CD14-positive monocyte (primary cell): ENCODE data around the gene HS6ST2. TPM values are rescaled to one million over a fixed set of nuclear protein-coding genes. Genes with fewer than 3 reads are reported as not detected.

Experiments
- DNase-seq, 3 donors: peaks; one replicate each; pipeline ENCODE4 v3.0.0-alpha.2; 2011 to 2022
- H2AFZ ChIP-seq: 2 replicates; pipeline ENCODE4 v1.6.0; 2012; ENCODE audit warnings: mild to moderate bottlenecking, low read depth, low read length, inconsistent platforms; ENCODE audit not compliant: insufficient read depth, poor library complexity, severe bottlenecking
- H3K27ac ChIP-seq, 2 donors: 1 replicate in 1 of 2; 2 replicates in 1 of 2; pipeline ENCODE4 v1.5.1; 2012 to 2013; ENCODE audit warnings: low read length in 2 of 2, control low read depth in 1 of 2, inconsistent platforms in 1 of 2, low read depth in 1 of 2, mild to moderate bottlenecking in 1 of 2
- H3K27me3 ChIP-seq, 2 donors: one replicate each; pipeline versions ENCODE4 v1.6.0 to v1.6.1; 2011 to 2013; ENCODE audit warnings: low read length in 2 of 2; ENCODE audit not compliant: control insufficient read depth in 2 of 2, insufficient read depth in 2 of 2
- H3K36me3 ChIP-seq, 2 donors: replicated peaks in 1 of 2; 1 replicate in 1 of 2; 2 replicates in 1 of 2; pipeline versions ENCODE4 v1.5.1 to v1.6.1; 2012 to 2013; ENCODE audit warnings: low read length in 2 of 2, control low read depth in 1 of 2, inconsistent platforms in 1 of 2, mild to moderate bottlenecking in 1 of 2; ENCODE audit not compliant: insufficient read depth in 2 of 2, control insufficient read depth in 1 of 2
- H3K4me1 ChIP-seq, 2 donors: 1 replicate in 1 of 2; 2 replicates in 1 of 2; pipeline versions ENCODE4 v1.5.1 to v1.6.1; 2012 to 2013; ENCODE audit warnings: low read length in 2 of 2, control low read depth in 1 of 2, inconsistent platforms in 1 of 2, mild to moderate bottlenecking in 1 of 2, moderate library complexity in 1 of 2; ENCODE audit not compliant: insufficient read depth in 2 of 2, control insufficient read depth in 1 of 2
- H3K4me2 ChIP-seq: replicated peaks from 2 replicates; pipeline ENCODE3; 2012; ENCODE audit warnings: low read length, moderate library complexity, mild to moderate bottlenecking; ENCODE audit not compliant: poor library complexity, severe bottlenecking; ENCODE audit errors: extremely low read depth
- H3K4me3 ChIP-seq, 3 experiments: fragments of 200-600 bp in 1 of 3; sonication (generic) in 1 of 3; replicated peaks in 1 of 3; 1 replicate in 2 of 3; 2 replicates in 1 of 3; pipeline ENCODE4 v1.5.1; 2011 to 2013; ENCODE audit warnings: low read length in 3 of 3, mild to moderate bottlenecking in 3 of 3, control low read depth in 2 of 3, low read depth in 2 of 3, inconsistent platforms in 1 of 3, moderate library complexity in 1 of 3
- H3K79me2 ChIP-seq: 2 replicates; pipeline ENCODE4 v1.6.0; 2012; ENCODE audit warnings: mild to moderate bottlenecking, control low read depth, inconsistent platforms, low read length, moderate library complexity; ENCODE audit not compliant: insufficient read depth
- H3K9ac ChIP-seq: 2 replicates; pipeline ENCODE4 v1.6.0; 2017; ENCODE audit warnings: low read length, mild to moderate bottlenecking; ENCODE audit not compliant: insufficient read depth, poor library complexity, severe bottlenecking
- H3K9me3 ChIP-seq, 2 donors: replicated peaks in 1 of 2; 1 replicate in 1 of 2; 2 replicates in 1 of 2; pipeline versions ENCODE4 v1.5.1 to v1.6.1; 2012 to 2013; ENCODE audit warnings: low read length in 2 of 2, control low read depth in 1 of 2; ENCODE audit not compliant: control insufficient read depth in 1 of 2, insufficient read depth in 1 of 2
- H4K20me1 ChIP-seq: 2 replicates; pipeline ENCODE4 v1.6.0; 2012; ENCODE audit warnings: mild to moderate bottlenecking, low read length, control low read depth, moderate library complexity; ENCODE audit not compliant: insufficient read depth
- H3K27ac Mint-ChIP-seq, 7 donors: one replicate each; pipeline ENCODE4 v1.8.0; 2020; ENCODE audit warnings: mild to moderate bottlenecking in 7 of 7, mixed read lengths in 7 of 7, moderate library complexity in 6 of 7, inconsistent platforms in 2 of 7
- H3K27me3 Mint-ChIP-seq, 3 donors: one replicate each; pipeline ENCODE4 v1.8.0; 2021 to 2022; ENCODE audit warnings: low read depth in 3 of 3, mild to moderate bottlenecking in 3 of 3, mixed read lengths in 3 of 3, moderate library complexity in 3 of 3, inconsistent platforms in 1 of 3
- H3K36me3 Mint-ChIP-seq, 2 donors: one replicate each; pipeline ENCODE4 v1.8.0; 2020; ENCODE audit warnings: mixed read lengths in 2 of 2, inconsistent platforms in 1 of 2, mild to moderate bottlenecking in 1 of 2
- H3K4me1 Mint-ChIP-seq: one replicate; pipeline ENCODE4 v1.8.0; 2020; ENCODE audit warnings: mild to moderate bottlenecking, mixed read lengths
- H3K4me3 Mint-ChIP-seq, 2 donors: one replicate each; pipeline ENCODE4 v1.8.0; 2020; ENCODE audit warnings: mild to moderate bottlenecking in 2 of 2, mixed read lengths in 2 of 2, moderate library complexity in 1 of 2
- H3K9me3 Mint-ChIP-seq, 7 donors: one replicate each; pipeline ENCODE4 v1.8.0; 2020 to 2022; ENCODE audit warnings: mixed read lengths in 7 of 7, mild to moderate bottlenecking in 6 of 7, moderate library complexity in 6 of 7, inconsistent platforms in 2 of 7
- WGBS: methylation state at CpG from one replicate; pipeline ENCODE4 v1.1.5; 2013; ENCODE audit warnings: missing lambda C conversion rate; ENCODE audit not compliant: insufficient coverage; 5-methylcytosine and 5-hydroxymethylcytosine counted together
- intact Hi-C, 2 donors: fragments of 100-400 bp; cut with micrococcal nuclease; formaldehyde crosslinking; loops; one replicate each; pipeline versions ENCODE4 v1.15.0 to v1.15.1; 2023
- polyA plus RNA-seq, 3 donors: library from polyadenylated mRNA; depleted of rRNA in 1 of 3; unstranded in 2 of 3; stranded (reverse) in 1 of 3; fragments of 300-500 nt in 2 of 3; fragments of >200 nt in 1 of 3; fragmentation: Illumina TruSeq in 2 of 3; gene quantifications; 1 replicate in 2 of 3; 2 replicates in 1 of 3; pipeline ENCODE4 v1.2.3, GENCODE V29; 2012 to 2021
- TF ChIP-seq, protein P1 (sequence below): fragments of 200-600 bp; IDR thresholded peaks from one replicate; pipeline ENCODE4 v1.8.0; 2022; ENCODE audit warnings: antibody characterized with exemption, mild to moderate bottlenecking

Gene HS6ST2
- polyA plus RNA-seq, 3 donors = not detected

DNA sequence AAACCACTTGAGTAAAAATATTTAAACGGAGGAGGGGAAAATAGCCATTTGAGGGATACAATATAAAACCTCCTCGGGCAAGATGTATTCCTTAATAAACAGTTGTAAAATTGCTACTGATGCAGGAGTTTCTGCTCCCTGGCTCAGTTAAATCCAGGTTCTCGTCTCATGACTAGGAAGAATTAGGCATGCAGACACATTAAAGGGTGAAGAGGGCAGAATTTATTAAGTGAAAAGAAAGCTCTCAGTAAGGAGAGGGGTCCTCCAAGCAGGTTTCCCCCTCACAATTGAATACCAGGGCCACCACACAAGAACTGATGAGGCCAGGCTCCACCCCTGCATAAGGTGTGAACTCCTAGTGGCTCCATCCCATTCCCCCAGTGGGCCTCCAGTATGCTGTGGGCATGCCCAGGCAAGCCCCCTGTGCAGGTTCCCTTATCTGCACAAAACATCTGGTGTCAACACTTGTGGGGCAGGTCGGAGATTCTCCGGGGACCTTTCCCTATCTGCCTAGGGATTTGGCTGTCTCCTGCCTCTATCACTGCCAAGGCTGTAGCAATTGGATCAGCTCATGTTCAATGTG, 80.4 kb downstream of the HS6ST2 start:
- H3K27me3 Mint-ChIP-seq = peaks cover 0 to 5% (median 4%) of the 10 kb centered on the region in 3 donors
- WGBS = no CpG with 5 or more reads among the region's 5 CpGs
- Histone ChIP-seq H3K27me3 (peaks cover 0 to 2% of the 10 kb centered on the region in 2 donors), H3K27ac (no peak overlapping the region), H2AFZ (no peak overlapping the region), H3K4me3 (no peak overlapping the region), H3K4me2 (no peak overlapping the region), H4K20me1 (no peaks in the 10 kb centered on the region), H3K4me1 (no peaks in the 10 kb centered on the region), H3K79me2 (no peaks in the 10 kb centered on the region), H3K36me3 (no peaks in the 10 kb centered on the region), H3K9me3 (no peaks in the 10 kb centered on the region), H3K9ac (no peak overlapping the region)
- no peaks in the 10 kb centered on the region for H3K36me3 Mint-ChIP-seq
- DNase-seq = no peak
- no peak overlapping the region for H3K4me3 Mint-ChIP-seq
- no peak overlapping the region for H3K27ac Mint-ChIP-seq
- H3K9me3 Mint-ChIP-seq = peaks cover 0 to 4% (median 0%) of the 10 kb centered on the region in 7 donors
- TF ChIP-seq, protein P1, sequence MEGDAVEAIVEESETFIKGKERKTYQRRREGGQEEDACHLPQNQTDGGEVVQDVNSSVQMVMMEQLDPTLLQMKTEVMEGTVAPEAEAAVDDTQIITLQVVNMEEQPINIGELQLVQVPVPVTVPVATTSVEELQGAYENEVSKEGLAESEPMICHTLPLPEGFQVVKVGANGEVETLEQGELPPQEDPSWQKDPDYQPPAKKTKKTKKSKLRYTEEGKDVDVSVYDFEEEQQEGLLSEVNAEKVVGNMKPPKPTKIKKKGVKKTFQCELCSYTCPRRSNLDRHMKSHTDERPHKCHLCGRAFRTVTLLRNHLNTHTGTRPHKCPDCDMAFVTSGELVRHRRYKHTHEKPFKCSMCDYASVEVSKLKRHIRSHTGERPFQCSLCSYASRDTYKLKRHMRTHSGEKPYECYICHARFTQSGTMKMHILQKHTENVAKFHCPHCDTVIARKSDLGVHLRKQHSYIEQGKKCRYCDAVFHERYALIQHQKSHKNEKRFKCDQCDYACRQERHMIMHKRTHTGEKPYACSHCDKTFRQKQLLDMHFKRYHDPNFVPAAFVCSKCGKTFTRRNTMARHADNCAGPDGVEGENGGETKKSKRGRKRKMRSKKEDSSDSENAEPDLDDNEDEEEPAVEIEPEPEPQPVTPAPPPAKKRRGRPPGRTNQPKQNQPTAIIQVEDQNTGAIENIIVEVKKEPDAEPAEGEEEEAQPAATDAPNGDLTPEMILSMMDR = no peak
- intact Hi-C loops = no loop called here
- no peaks in the 10 kb centered on the region for H3K4me1 Mint-ChIP-seq

GRCh38 chrX:132876523-132877338, 81.7 kb downstream of the HS6ST2 start:
- H3K9ac ChIP-seq = no peak overlapping the region
- H3K4me3 ChIP-seq = no peak overlapping the region
- no peaks in the 10 kb centered on the region for H4K20me1 ChIP-seq
- intact Hi-C loops = no loop called here
- no peaks in the 10 kb centered on the region for H3K36me3 ChIP-seq
- H3K27ac ChIP-seq = no peak overlapping the region
- Mint-ChIP-seq H3K9me3 (peaks cover 0 to 4% (median 0%) of the 10 kb centered on the region in 7 donors), H3K27me3 (peaks cover 0 to 5% (median 4%) of the 10 kb centered on the region in 3 donors), H3K36me3 (no peaks in the 10 kb centered on the region), H3K4me1 (no peaks in the 10 kb centered on the region), H3K4me3 (no peak overlapping the region), H3K27ac (no peak overlapping the region)
- WGBS = no CpG with 5 or more reads among the region's 2 CpGs
- H3K4me2 ChIP-seq = no peak overlapping the region
- no peaks in the 10 kb centered on the region for H3K4me1 ChIP-seq
- no peak overlapping the region for H2AFZ ChIP-seq
- no peaks in the 10 kb centered on the region for H3K79me2 ChIP-seq
- peaks cover 0 to 2% of the 10 kb centered on the region in 2 donors for H3K27me3 ChIP-seq
- no peak for DNase-seq
- H3K9me3 ChIP-seq = no peaks in the 10 kb centered on the region
- TF ChIP-seq, protein P1 = no peak
